AG10803 (cell line): Measurements from ENCODE around the gene AIFM3.

Experiments used
- DNase-seq: peaks from one replicate; pipeline ENCODE4 v3.0.0; 2010; ENCODE audit warnings: low read depth
- H3K4me3 ChIP-seq: 2 replicates; pipeline ENCODE4 v1.5.1; 2011; ENCODE audit warnings: mild to moderate bottlenecking, low read length, control low read depth
- CTCF ChIP-seq: conservative IDR thresholded peaks from 2 replicates; pipeline ENCODE4 v1.5.1; 2011; ENCODE audit warnings: mild to moderate bottlenecking, low read length, control low read depth, inconsistent platforms

AIFM3 gene

GRCh38 chr22:20979940-20980453 is 12.9 kb downstream of the AIFM3 start:
- peak overlapping the region; percentile 22 for H3K4me3 ChIP-seq
- no peak for DNase-seq
- no peak for TF ChIP-seq CTCF

GRCh38 chr22:20980523-20980922 is 13.5 kb downstream of the AIFM3 start:
- no peak for TF ChIP-seq CTCF
- no peak for DNase-seq

DNA sequence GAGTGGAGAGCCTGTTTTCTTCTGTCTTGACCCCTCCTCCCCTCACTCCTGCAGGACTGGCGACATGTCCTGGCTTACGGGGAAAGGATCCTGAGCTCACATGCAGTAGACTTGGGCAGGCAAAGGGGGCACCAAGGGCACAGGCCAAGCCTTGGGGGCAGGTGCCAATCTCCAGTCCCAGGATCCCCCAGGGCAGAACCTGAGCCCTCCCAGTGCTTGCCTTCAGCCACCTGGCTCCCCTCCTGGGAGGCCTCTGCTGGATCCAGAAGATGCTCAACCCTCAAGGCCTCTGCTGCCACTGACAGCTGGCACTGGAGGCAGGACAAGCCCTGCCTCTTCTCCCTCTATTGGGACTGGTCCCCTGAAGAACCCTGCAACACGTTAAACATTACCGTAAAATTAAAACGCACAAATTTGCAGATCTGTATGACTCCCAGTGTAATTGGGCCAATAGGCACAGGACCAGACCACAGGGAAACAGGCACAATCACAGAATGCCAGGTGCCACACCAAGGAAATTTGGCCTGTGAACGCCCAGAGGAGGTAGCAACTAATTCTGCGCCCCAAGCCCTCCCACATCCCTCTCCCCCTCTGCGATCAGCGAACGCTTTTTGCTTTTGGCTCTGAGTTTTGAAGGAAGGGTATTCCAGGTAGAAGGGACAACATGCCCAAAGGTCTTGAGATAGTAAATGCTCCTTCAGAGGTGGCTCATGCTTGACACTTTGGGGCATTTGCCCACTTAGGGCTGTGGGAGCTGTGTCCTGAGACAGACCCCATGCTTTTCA is 14.1 kb downstream of the AIFM3 start:
- H3K4me3 ChIP-seq = peak overlapping the region; percentile 91
- DNase-seq = no peak
- TF ChIP-seq CTCF = no peak

More at GRCh38 chr22:20980523-20980922, 13.5 kb downstream of the AIFM3 start:
- H3K4me3 ChIP-seq = no peak overlapping the region

DNA sequence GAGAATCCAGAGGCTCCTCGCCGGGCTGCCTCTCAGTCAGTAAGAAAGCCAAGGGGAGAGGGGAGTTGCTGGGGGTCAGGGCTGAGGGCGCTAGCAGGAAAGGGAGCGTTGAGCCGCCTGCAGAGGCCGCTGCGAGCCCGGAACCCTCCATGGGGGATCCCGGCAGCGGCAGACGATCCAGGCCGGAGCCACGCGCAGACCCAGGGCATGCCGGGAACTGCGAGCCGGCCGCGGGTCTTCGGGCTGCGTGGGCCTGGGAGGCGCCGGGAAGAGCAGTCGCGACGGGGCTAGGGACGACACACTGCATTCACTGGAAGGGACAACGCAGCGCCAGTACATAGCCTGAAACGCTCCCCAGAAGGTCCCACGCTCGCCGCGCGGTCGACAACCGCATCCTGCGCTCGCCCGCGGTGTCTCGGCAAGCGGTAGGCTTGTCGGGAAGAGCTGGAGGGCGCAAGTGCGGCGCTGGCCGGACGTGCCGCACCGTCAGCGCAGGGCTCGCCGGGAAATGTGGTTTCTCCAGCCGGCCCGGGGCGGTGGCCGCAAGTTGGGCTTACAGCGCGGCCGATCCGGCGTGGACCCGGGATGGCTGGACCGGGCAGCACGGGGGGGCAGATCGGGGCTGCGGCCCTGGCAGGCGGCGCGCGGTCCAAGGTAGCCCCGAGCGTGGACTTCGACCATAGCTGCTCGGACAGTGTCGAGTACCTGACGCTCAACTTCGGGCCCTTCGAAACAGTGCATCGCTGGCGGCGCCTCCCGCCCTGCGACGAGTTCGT is 14.9 kb downstream of the AIFM3 start, which contains the start of gene LZTR1:
LZTR1 (plus strand) TSS at position 511 of the 776 bp plus-strand sequence; CDS start at position 586, 75 bp downstream.
- DNase-seq = peak; percentile 84
- H3K4me3 ChIP-seq = peak within 1 kb of the TSS; percentile 91
- peak; percentile 55 for TF ChIP-seq CTCF

DNA sequence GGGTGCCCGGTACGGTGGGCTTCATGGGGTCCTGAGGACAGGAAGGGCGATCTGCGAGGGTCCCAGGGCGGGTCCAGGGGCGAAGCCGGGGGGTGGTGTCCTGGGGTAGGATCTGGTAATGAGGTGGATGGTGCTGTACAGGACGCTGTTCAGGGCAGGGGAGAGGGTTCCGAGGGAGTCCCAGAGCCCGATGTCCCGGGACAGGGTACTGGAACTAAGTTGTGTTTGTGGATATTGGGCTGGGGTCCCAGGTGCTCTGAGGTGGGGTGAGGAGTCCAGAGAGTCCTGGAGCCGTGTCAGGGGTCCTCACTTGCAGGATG is 15.5 kb downstream of the AIFM3 start:
- DNase-seq = no peak
- TF ChIP-seq CTCF = no peak
- H3K4me3 ChIP-seq = peak overlapping the region; percentile 91

DNA sequence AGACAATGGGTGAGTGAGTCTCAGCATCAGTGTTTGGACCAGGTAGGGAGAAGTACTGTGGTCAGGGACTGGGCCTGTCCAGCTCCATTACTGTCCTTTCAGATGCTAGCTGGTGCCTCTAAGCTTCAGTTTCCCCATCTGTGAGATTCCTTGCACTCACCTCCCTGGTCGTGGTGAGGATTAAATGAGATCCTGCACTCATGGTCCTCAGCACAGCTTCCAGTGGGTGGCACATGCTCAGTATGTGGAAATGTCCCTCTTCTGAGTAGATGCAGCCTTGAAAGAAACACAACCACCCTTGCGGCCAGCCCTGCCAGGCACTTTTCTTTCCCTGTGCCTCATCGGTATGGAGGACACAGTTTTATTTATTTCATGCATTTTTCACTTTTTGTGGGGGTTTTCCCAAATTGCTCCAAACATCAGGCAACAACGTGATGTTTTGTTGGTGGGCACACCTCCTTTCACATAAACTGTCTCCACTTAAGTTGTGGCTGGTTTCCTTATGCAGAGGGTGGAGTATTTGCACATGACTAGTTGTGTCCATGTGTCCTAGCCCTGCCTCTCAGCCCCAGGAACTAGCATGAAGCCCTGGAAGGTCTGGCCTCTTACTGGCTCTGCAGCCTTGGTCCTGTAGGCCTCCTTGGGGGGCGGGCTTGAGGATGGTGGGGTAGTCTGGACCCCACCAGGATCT is 16.2 kb downstream of the AIFM3 start:
- H3K4me3 ChIP-seq = peak overlapping the region; percentile 91
- DNase-seq = no peak
- no peak for TF ChIP-seq CTCF
